Esophagus muscularis mucosa (tissue), 4 donors: ENCODE measurements around the gene PKDREJ. TPM values are rescaled to one million over a fixed set of nuclear protein-coding genes. Genes with fewer than 3 reads are reported as not detected.
A peak's percentile ranks its signal among the peaks of the same experiment; 100 is the strongest.

ENCODE experiments used
- DNase-seq: peaks from one replicate; pipeline ENCODE4 v3.0.0-alpha.2; 2017; ENCODE audit errors: extremely low spot score
- H3K27ac ChIP-seq, 4 donors: fragments of 200-600 bp; sonication (generic); replicated peaks in 1 of 4; 1 replicate in 3 of 4; 2 replicates in 1 of 4; pipeline ENCODE4 v1.5.1; 2016 to 2019; ENCODE audit warnings: mild to moderate bottlenecking in 1 of 4
- H3K27me3 ChIP-seq, 4 donors: fragments of 200-600 bp; sonication (generic); one replicate each; pipeline versions ENCODE4 v1.5.1 to v1.6.0; 2016 to 2019
- H3K36me3 ChIP-seq, 4 donors: fragments of 200-600 bp; sonication (generic); one replicate each; pipeline ENCODE4 v1.5.1; 2016 to 2019
- H3K4me1 ChIP-seq, 4 donors: fragments of 200-600 bp; sonication (generic); one replicate each; pipeline ENCODE4 v1.5.1; 2016 to 2019
- H3K4me3 ChIP-seq, 4 donors: fragments of 200-600 bp; sonication (generic); 1 replicate in 2 of 4; 2 replicates in 2 of 4; pipeline ENCODE4 v1.5.1; 2016 to 2019; ENCODE audit warnings: mild to moderate bottlenecking in 4 of 4, moderate library complexity in 1 of 4
- H3K9me3 ChIP-seq, 4 donors: fragments of 200-600 bp; sonication (generic); 1 replicate in 3 of 4; 2 replicates in 1 of 4; pipeline ENCODE4 v1.5.1; 2016 to 2019
- EP300 ChIP-seq: sonication (generic); formaldehyde crosslinking; IDR thresholded peaks from one replicate; pipeline ENCODE4 v1.6.1; 2017; ENCODE audit warnings: antibody characterized with exemption
- POLR2A ChIP-seq: fragments of 450-650 bp; IDR thresholded peaks from one replicate; pipeline ENCODE4 v1.6.1; 2017; ENCODE audit warnings: antibody characterized with exemption, moderate library complexity, mild to moderate bottlenecking, low read depth
- POLR2AphosphoS5 ChIP-seq, 2 donors: sonication (generic); formaldehyde crosslinking; IDR thresholded peaks; one replicate each; pipeline ENCODE4 v1.6.1; 2017; ENCODE audit warnings: antibody characterized with exemption in 2 of 2
- WGBS: methylation state at CpG from one replicate; pipeline ENCODE4 v1.1.5; 2018; 5-methylcytosine and 5-hydroxymethylcytosine counted together
- intact Hi-C: fragments of 100-400 bp; cut with DNase I; formaldehyde crosslinking; loops from one replicate; pipeline ENCODE4 v1.15.1; 2023
- total RNA-seq, 4 donors: library from RNA; depleted of rRNA; stranded (reverse); fragments of >200 nt; gene quantifications; one replicate each; pipeline versions ENCODE4 v1.1.0 to v1.2.1, GENCODE V29; 2016
- TF ChIP-seq, protein P1 (sequence below), 3 experiments: fragments of 200-600 bp in 2 of 3; fragments of 450-650 bp in 1 of 3; sonication (generic) in 2 of 3; IDR thresholded peaks; one replicate each; pipeline ENCODE4 v1.5.1; 2017 to 2019; ENCODE audit warnings: antibody characterized with exemption in 3 of 3, mild to moderate bottlenecking in 2 of 3, moderate library complexity in 1 of 3

PKDREJ gene
- total RNA-seq, 4 donors from 2014 or later: under 0.01 to 0.23 (median under 0.01) TPM; not detected in 1

DNA sequence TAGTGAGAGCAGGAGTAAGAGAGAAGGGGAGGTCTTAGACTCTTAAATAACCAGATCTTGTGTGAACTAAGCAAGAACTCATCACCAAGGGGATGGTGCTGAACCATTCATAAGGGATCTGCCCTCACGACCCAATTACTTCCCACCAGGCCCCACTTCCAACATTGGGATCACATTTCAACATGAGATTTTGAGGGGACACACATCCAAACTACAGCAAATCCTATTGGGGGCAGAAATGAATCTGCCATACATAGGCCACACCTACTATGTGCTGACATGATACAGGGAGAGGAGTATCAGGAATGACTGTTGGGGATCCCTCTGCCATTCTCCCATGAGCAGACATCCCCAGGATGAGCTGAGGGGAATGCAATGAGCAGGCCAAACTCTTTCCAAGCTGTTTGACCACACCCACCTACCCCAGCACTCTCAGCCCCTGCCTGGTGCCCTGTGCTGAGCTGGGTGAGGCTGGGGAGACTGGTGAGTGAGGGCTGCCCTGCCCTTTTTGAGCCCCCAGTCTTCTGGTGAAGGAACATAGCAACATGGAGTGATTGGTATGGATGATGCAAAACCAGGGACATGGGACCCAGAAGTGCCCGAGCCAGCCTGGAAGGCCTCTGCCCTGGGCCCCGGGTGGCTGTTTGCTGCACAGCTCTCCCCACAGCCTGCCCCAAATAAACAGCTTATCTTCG, 32.3 kb upstream of the PKDREJ start:
- WGBS: 86% methylated on average over 2 of the region's 4 CpGs
- DNase-seq: no peak
- peak overlapping the region; percentile 59 to 66 (median 62) for H3K4me3 ChIP-seq
- H3K27ac ChIP-seq: peak overlapping the region; percentile 89 to 98 (median 92)
- peaks cover 13 to 34% (median 32%) of the 10 kb centered on the region in 4 donors for H3K36me3 ChIP-seq
- H3K4me1 ChIP-seq: peaks cover 19 to 20% (median 20%) of the 10 kb centered on the region in 4 donors
- peaks cover 0 to 7% (median 0%) of the 10 kb centered on the region in 4 donors for H3K9me3 ChIP-seq
- H3K27me3 ChIP-seq: no peaks in the 10 kb centered on the region
- TF ChIP-seq, protein P1, sequence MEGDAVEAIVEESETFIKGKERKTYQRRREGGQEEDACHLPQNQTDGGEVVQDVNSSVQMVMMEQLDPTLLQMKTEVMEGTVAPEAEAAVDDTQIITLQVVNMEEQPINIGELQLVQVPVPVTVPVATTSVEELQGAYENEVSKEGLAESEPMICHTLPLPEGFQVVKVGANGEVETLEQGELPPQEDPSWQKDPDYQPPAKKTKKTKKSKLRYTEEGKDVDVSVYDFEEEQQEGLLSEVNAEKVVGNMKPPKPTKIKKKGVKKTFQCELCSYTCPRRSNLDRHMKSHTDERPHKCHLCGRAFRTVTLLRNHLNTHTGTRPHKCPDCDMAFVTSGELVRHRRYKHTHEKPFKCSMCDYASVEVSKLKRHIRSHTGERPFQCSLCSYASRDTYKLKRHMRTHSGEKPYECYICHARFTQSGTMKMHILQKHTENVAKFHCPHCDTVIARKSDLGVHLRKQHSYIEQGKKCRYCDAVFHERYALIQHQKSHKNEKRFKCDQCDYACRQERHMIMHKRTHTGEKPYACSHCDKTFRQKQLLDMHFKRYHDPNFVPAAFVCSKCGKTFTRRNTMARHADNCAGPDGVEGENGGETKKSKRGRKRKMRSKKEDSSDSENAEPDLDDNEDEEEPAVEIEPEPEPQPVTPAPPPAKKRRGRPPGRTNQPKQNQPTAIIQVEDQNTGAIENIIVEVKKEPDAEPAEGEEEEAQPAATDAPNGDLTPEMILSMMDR (IDR thresholded peaks at IDR 0.05): no peak
- TF ChIP-seq EP300 (no peak), POLR2A (no peak)
- intact Hi-C loops: no loop called here

DNA sequence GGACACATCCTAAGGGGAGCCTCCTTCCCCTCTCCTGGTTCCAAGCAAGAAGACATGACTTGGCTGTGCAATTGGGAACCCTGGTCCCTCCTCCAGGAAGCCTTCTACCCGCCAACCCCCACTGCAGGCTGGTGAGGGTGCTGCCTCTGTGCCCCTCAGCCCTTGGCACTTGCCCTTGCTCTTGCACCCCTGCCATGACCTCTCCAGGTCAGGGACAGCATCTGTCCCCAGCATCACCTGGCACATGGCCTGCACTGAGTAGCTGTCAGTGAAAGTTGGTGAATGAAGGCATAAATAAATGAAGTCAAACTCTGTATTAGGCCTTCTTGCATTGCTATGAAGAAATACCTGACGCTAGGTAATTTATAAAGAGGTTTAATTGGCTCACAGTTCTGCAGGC, 31.6 kb upstream of the PKDREJ start:
- Histone ChIP-seq H3K4me3 (no peak overlapping the region), H3K9me3 (peaks cover 0 to 7% (median 0%) of the 10 kb centered on the region in 4 donors), H3K27me3 (no peaks in the 10 kb centered on the region), H3K36me3 (peaks cover 13 to 41% (median 37%) of the 10 kb centered on the region in 4 donors), H3K4me1 (peaks cover 19 to 25% (median 20%) of the 10 kb centered on the region in 4 donors), H3K27ac (peak overlapping the region in 1 of 4 donors; percentile 98)
- intact Hi-C loops: no loop called here
- 97% methylated on average over 2 of the region's 2 CpGs for WGBS
- TF ChIP-seq POLR2AphosphoS5 (IDR thresholded peaks at IDR 0.05): no peak
- no peak for TF ChIP-seq EP300
- TF ChIP-seq, protein P1 (IDR thresholded peaks at IDR 0.05): no peak
- TF ChIP-seq POLR2A: no peak
- DNase-seq: no peak

DNA sequence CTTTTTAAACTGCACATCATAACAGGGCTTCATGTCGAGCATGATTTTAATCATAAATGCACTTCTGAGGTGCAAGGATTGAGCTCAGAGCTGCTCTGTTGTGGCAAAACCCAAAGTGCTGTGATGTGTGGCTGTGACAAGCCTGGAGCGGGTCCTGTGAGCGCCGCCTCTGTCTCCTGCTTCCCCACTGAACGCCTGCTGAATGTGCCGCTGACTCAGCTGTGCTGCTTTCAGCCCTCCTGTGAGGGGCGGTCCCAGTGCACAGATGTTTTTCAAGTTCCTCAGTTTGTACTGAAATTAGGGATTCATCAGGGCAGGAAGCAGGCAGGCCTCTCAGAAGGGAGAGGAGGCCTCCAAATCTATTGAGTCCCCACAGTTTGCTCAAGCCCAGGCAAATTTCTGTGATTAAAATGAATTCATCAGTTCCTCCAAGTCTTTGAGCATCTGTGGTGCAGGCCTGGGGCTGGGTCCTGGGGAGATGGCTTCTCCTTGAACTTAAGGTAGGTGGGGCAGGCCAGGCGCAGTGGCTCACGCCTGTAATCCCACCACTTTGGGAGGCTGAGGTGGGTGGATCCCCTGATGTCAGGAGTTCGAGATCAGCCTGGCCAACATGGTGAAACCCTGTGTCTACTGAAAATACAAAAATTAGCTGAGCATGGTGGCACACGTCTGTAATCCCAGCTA, 30.6 kb upstream of the PKDREJ start:
- Histone ChIP-seq H3K36me3 (peaks cover 13 to 51% (median 45%) of the 10 kb centered on the region in 4 donors), H3K27me3 (no peaks in the 10 kb centered on the region), H3K4me1 (peaks cover 19 to 30% (median 20%) of the 10 kb centered on the region in 4 donors), H3K9me3 (peaks cover 0 to 7% (median 0%) of the 10 kb centered on the region in 4 donors), H3K4me3 (no peak overlapping the region), H3K27ac (peak overlapping the region; percentile 15 to 55 (median 44))
- intact Hi-C loops: no loop called here
- 91% methylated on average over 11 of the region's 11 CpGs for WGBS
- TF ChIP-seq POLR2AphosphoS5 (IDR thresholded peaks at IDR 0.05): peak in 1 of 2 donors; percentile 38
- TF ChIP-seq, protein P1 (IDR thresholded peaks at IDR 0.05): no peak
- DNase-seq: no peak

DNA sequence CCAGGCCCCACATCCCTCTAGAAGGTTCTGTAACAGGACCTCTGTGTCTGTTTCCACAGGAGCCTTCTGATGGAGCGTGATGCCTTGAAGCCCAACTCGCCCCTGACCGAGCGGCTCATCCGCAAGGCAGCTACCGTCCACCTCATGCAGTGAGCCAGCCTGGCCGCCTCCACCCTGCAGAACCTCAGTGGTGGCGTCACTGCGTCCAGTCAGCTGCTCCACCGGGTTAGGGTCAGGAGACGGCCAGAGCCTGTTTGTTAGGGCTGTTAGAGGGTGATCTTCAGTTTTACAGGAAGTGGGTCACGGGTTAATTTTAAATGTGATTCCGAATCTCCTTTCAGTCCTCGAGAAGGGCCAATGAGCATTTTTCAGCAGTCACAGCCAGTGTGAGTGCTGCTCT, 29.6 kb upstream of the PKDREJ start:
- H3K4me3 ChIP-seq: no peak overlapping the region
- no peak for DNase-seq
- H3K36me3 ChIP-seq: peaks cover 13 to 61% (median 49%) of the 10 kb centered on the region in 4 donors
- H3K27me3 ChIP-seq: no peaks in the 10 kb centered on the region
- intact Hi-C loops: no loop called here
- H3K27ac ChIP-seq: peak overlapping the region in 1 of 4 donors; percentile 10
- peaks cover 0 to 7% (median 0%) of the 10 kb centered on the region in 4 donors for H3K9me3 ChIP-seq
- TF ChIP-seq POLR2A: no peak
- TF ChIP-seq EP300: no peak
- TF ChIP-seq, protein P1 (IDR thresholded peaks at IDR 0.05): no peak
- no peak for TF ChIP-seq POLR2AphosphoS5 (IDR thresholded peaks at IDR 0.05)
- peaks cover 19 to 40% (median 23%) of the 10 kb centered on the region in 4 donors for H3K4me1 ChIP-seq
- 94% methylated on average over 14 of the region's 14 CpGs for WGBS
